Stomach smooth muscle (tissue), 2 donors: Measurements from ENCODE around the gene MSMB.
"Not testable (repeated sequence)": the region's sequence is repeated elsewhere in the genome, so short reads cannot be mapped to it uniquely, and the experiment has no call there.

Experiments used
- H3K27ac ChIP-seq: one replicate; pipeline ENCODE4 v1.7.0; 2013; ENCODE audit warnings: mild to moderate bottlenecking, low read length, inconsistent platforms
- H3K27me3 ChIP-seq, 2 donors: one replicate each; pipeline ENCODE4 v1.7.0; 2013; ENCODE audit warnings: low read length in 2 of 2; ENCODE audit not compliant: insufficient read depth in 2 of 2, control insufficient read depth in 1 of 2
- H3K36me3 ChIP-seq, 2 donors: one replicate each; pipeline ENCODE4 v1.7.0; 2013; ENCODE audit warnings: low read length in 2 of 2; ENCODE audit not compliant: control insufficient read depth in 2 of 2, insufficient read depth in 2 of 2
- H3K4me1 ChIP-seq: one replicate; pipeline ENCODE4 v1.7.0; 2013; ENCODE audit warnings: low read length; ENCODE audit not compliant: control insufficient read depth, insufficient read depth
- H3K4me3 ChIP-seq, 2 donors: one replicate each; pipeline ENCODE4 v1.7.0; 2013; ENCODE audit warnings: low read length in 2 of 2
- H3K9ac ChIP-seq, 2 donors: one replicate each; pipeline ENCODE4 v1.7.0; 2013; ENCODE audit warnings: low read length in 2 of 2, mild to moderate bottlenecking in 1 of 2
- H3K9me3 ChIP-seq, 2 donors: one replicate each; pipeline ENCODE4 v1.7.0; 2013; ENCODE audit warnings: low read length in 2 of 2; ENCODE audit not compliant: control insufficient read depth in 2 of 2
- donor health status: healthy.
- donor health status: Pancreatic carcinoma.

MSMB gene

GRCh38 chr10:46005383-46005782, 40.7 kb downstream of the MSMB start:
- H3K9me3 ChIP-seq, result no peaks in the 10 kb centered on the region
- no peaks in the 10 kb centered on the region for H3K4me1 ChIP-seq
- no peak overlapping the region for H3K27ac ChIP-seq
- H3K4me3 ChIP-seq, result no peak overlapping the region
- H3K27me3 ChIP-seq, result no peaks in the 10 kb centered on the region
- H3K9ac ChIP-seq, result no peak overlapping the region
- H3K36me3 ChIP-seq, result peaks cover 51 to 80% of the 10 kb centered on the region in 2 donors

- Histone ChIP-seq H3K9ac (no peak overlapping the region), H3K27me3 (no peaks in the 10 kb centered on the region), H3K4me3 (no peak overlapping the region), H3K9me3 (no peaks in the 10 kb centered on the region), H3K27ac (no peak overlapping the region), H3K4me1 (no peaks in the 10 kb centered on the region), H3K36me3 (peaks cover 49 to 78% of the 10 kb centered on the region in 2 donors)
These were observed 41.1 kb downstream of the MSMB start for GRCh38 chr10:46004963-46005362.

GRCh38 chr10:46002916-46003693, 43.0 kb downstream of the MSMB start:
- Histone ChIP-seq H3K27ac (no peak overlapping the region), H3K4me3 (no peak overlapping the region), H3K9ac (no peak overlapping the region), H3K36me3 (peaks cover 39 to 67% of the 10 kb centered on the region in 2 donors), H3K4me1 (no peaks in the 10 kb centered on the region), H3K27me3 (no peaks in the 10 kb centered on the region), H3K9me3 (no peaks in the 10 kb centered on the region)

GRCh38 chr10:46002189-46002687, 43.8 kb downstream of the MSMB start:
- H3K27ac ChIP-seq, H3K4me1 ChIP-seq, H3K9me3 ChIP-seq, H3K27me3 ChIP-seq, H3K9ac ChIP-seq, H3K4me3 ChIP-seq: not testable (repeated sequence)
- peaks cover 31 to 60% of the 10 kb centered on the region in 2 donors for H3K36me3 ChIP-seq

GRCh38 chr10:46001187-46001756, 44.8 kb downstream of the MSMB start:
- no peak overlapping the region for H3K9ac ChIP-seq
- H3K27ac ChIP-seq, result no peak overlapping the region
- H3K36me3 ChIP-seq, result peaks cover 25 to 52% of the 10 kb centered on the region in 2 donors
- no peaks in the 10 kb centered on the region for H3K4me1 ChIP-seq
- no peaks in the 10 kb centered on the region for H3K27me3 ChIP-seq
- H3K4me3 ChIP-seq, result no peak overlapping the region
- H3K9me3 ChIP-seq, result no peaks in the 10 kb centered on the region

GRCh38 chr10:46000538-46000937, 45.5 kb downstream of the MSMB start:
- Histone ChIP-seq H3K9ac (no peak overlapping the region), H3K4me3 (no peak overlapping the region), H3K27me3 (no peaks in the 10 kb centered on the region), H3K4me1 (no peaks in the 10 kb centered on the region), H3K9me3 (no peaks in the 10 kb centered on the region), H3K27ac (no peak overlapping the region), H3K36me3 (peaks cover 22 to 47% of the 10 kb centered on the region in 2 donors)

- H3K4me1 ChIP-seq, H3K27ac ChIP-seq, H3K4me3 ChIP-seq, H3K9me3 ChIP-seq, H3K27me3 ChIP-seq, H3K9ac ChIP-seq: not testable (repeated sequence)
- H3K36me3 ChIP-seq, result peaks cover 21 to 41% of the 10 kb centered on the region in 2 donors
These were observed 46.1 kb downstream of the MSMB start for GRCh38 chr10:45999955-46000354.

GRCh38 chr10:45997994-45998763, 47.9 kb downstream of the MSMB start:
- Histone ChIP-seq H3K27ac (no peak overlapping the region), H3K9me3 (no peaks in the 10 kb centered on the region), H3K4me1 (no peaks in the 10 kb centered on the region), H3K4me3 (no peak overlapping the region), H3K27me3 (no peaks in the 10 kb centered on the region), H3K9ac (no peak overlapping the region), H3K36me3 (peaks cover 15 to 30% of the 10 kb centered on the region in 2 donors)

- Histone ChIP-seq H3K4me1 (no peaks in the 10 kb centered on the region), H3K9me3 (no peaks in the 10 kb centered on the region), H3K27ac (no peak overlapping the region), H3K36me3 (peaks cover 11 to 28% of the 10 kb centered on the region in 2 donors), H3K4me3 (no peak overlapping the region), H3K9ac (no peak overlapping the region), H3K27me3 (no peaks in the 10 kb centered on the region)
These were observed 48.5 kb downstream of the MSMB start for GRCh38 chr10:45997557-45997956.

- not testable (repeated sequence) for H3K27me3 ChIP-seq, H3K27ac ChIP-seq, H3K4me3 ChIP-seq, H3K4me1 ChIP-seq, H3K9me3 ChIP-seq, H3K9ac ChIP-seq, H3K36me3 ChIP-seq
These were observed 60.5 kb downstream of the MSMB start for GRCh38 chr10:45985590-45985989.
